ENCODE results near the gene ACOX3.

The ACOX3 gene

DNA sequence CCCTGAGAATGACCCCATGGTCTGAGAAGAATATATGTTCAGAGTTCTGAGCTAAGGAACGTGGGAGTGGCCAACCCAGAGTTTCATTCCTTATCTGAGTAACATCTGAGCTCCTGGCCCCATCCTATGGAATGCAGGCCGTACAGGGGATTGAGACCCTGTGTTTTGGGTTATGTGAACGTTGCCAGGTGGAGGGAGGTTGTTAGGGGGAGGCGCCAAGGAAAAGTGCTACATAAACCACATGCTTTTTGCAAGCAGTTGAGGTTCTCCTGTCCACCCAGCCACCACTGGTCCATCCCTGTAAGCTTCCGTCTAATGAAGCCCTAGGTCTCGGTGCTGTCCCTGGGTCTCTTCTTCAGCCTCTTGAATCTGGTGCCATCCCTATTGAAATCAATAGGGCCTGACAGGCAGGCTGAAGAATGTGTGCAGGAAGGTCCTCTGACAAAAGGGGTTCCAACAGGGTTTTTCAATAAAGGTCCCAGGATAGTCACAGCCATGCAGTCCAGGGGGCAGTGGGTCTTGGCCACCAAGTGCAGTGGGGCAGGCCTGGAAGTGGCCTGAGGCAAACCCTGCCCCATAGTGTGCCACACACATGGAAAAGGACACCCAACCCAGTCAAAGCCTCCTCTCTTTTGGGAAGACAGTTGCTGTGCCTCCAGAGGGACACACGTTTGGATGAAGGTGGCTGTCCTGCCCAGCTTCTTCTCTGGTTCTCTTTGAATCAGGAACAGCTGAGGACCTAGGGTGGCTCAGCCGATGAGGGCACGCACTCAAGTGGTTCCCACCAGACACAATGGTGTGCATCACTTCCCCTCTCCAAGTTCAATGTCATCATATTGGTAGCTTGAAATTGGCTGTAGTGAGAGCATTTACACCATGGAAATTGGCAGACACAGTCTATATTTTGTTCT is 117.5 kb downstream of the ACOX3 start:
- Histone ChIP-seq H3F3A (ENCODE audit: low read depth) (no peaks in the 10 kb centered on the region), H4K20me1 (ENCODE audit: insufficient read depth, low read length, poor library complexity, severe bottlenecking) (no peaks in the 10 kb centered on the region), H3K9ac (ENCODE audit: low read depth, low read length, poor library complexity, severe bottlenecking) (no peak overlapping the region), H3K79me2 (ENCODE audit: insufficient read depth, low read length) (no peaks in the 10 kb centered on the region), H3K9me2 (replicated peaks; ENCODE audit: low read depth, low read length) (no peaks in the 10 kb centered on the region), H3K4me2 (ENCODE audit: low read depth, low read length, poor library complexity, severe bottlenecking) (no peak overlapping the region), H2AFZ (ENCODE audit: low read length) (no peak overlapping the region), H3K9me3 (ENCODE audit: insufficient read depth, low read depth, low read length) (no peaks in the 10 kb centered on the region; the same call in 1 of the 2 replicates), H3K4me3 (ENCODE audit: low read length, poor library complexity, severe bottlenecking) (no peak overlapping the region), H3K36me3 (ENCODE audit: insufficient read depth, low read length) (no peaks in the 10 kb centered on the region), H3K27me3 (ENCODE audit: insufficient read depth, low read length, poor library complexity, severe bottlenecking) (no peaks in the 10 kb centered on the region), H3K4me1 (ENCODE audit: insufficient read depth, low read length, poor library complexity, severe bottlenecking) (no peaks in the 10 kb centered on the region)
- no peak for TF ChIP-seq EZH2phosphoT487 (IDR thresholded peaks at IDR 0.05; ENCODE audit: borderline replicate concordance)
- TF ChIP-seq, protein P1, sequence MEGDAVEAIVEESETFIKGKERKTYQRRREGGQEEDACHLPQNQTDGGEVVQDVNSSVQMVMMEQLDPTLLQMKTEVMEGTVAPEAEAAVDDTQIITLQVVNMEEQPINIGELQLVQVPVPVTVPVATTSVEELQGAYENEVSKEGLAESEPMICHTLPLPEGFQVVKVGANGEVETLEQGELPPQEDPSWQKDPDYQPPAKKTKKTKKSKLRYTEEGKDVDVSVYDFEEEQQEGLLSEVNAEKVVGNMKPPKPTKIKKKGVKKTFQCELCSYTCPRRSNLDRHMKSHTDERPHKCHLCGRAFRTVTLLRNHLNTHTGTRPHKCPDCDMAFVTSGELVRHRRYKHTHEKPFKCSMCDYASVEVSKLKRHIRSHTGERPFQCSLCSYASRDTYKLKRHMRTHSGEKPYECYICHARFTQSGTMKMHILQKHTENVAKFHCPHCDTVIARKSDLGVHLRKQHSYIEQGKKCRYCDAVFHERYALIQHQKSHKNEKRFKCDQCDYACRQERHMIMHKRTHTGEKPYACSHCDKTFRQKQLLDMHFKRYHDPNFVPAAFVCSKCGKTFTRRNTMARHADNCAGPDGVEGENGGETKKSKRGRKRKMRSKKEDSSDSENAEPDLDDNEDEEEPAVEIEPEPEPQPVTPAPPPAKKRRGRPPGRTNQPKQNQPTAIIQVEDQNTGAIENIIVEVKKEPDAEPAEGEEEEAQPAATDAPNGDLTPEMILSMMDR (conservative IDR thresholded peaks at IDR 0.05; ENCODE audit: low read length): no peak

DNA sequence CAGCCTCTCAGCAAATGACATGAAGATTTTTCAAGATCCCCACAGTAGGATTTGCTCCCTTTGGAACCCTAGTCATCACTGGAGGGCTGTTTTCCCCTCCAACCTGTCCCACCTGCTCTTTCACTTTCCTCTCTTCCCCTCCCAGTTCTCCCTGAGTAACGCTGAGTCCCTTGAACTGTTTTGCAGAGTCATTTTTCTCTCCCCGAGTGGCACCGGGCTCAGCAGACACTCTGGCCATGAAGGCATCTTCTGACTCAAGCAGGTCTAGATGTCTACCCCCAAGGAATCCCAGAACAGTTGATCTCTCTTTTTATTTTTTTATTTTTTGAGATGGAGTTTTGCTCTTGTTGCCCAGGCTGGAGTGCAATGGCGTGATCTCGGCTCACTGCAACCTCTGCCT is 118.8 kb downstream of the ACOX3 start:
- Histone ChIP-seq H3K36me3 (ENCODE audit: insufficient read depth, low read length) (no peaks in the 10 kb centered on the region), H3K9ac (ENCODE audit: low read depth, low read length, poor library complexity, severe bottlenecking) (no peak overlapping the region), H2AFZ (ENCODE audit: low read length) (no peak overlapping the region), H3K4me1 (ENCODE audit: insufficient read depth, low read length, poor library complexity, severe bottlenecking) (no peaks in the 10 kb centered on the region), H3K4me3 (ENCODE audit: low read length, poor library complexity, severe bottlenecking) (no peak overlapping the region), H3F3A (ENCODE audit: low read depth) (no peaks in the 10 kb centered on the region), H4K20me1 (ENCODE audit: insufficient read depth, low read length, poor library complexity, severe bottlenecking) (no peaks in the 10 kb centered on the region), H3K9me2 (replicated peaks; ENCODE audit: low read depth, low read length) (no peaks in the 10 kb centered on the region), H3K4me2 (ENCODE audit: low read depth, low read length, poor library complexity, severe bottlenecking) (no peak overlapping the region), H3K79me2 (ENCODE audit: insufficient read depth, low read length) (no peaks in the 10 kb centered on the region), H3K27me3 (ENCODE audit: insufficient read depth, low read length, poor library complexity, severe bottlenecking) (no peaks in the 10 kb centered on the region), H3K9me3 (ENCODE audit: insufficient read depth, low read depth, low read length) (no peaks in the 10 kb centered on the region)
- TF ChIP-seq, protein P1 (conservative IDR thresholded peaks at IDR 0.05; ENCODE audit: low read length): no peak
- TF ChIP-seq EZH2phosphoT487 (IDR thresholded peaks at IDR 0.05; ENCODE audit: borderline replicate concordance): no peak

DNA sequence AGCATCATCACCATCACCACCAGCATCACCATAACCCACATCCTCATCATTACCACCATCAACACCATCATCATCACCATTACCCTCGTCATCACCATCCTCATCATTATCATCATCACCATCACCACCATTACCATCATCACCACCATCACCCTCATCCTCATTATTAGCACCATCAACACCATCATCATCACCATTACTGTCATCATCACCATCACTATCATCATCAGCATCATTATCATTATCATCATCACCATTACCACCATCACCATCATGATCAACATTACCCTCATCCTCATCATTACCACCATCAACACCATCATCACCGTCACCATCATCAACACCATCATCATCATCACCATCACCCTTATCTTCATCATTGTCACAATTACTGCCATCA is 119.3 kb downstream of the ACOX3 start:
- Histone ChIP-seq H3K79me2 (ENCODE audit: insufficient read depth, low read length) (no peaks in the 10 kb centered on the region), H3K9me3 (ENCODE audit: insufficient read depth, low read depth, low read length) (no peaks in the 10 kb centered on the region), H3F3A (ENCODE audit: low read depth) (no peaks in the 10 kb centered on the region), H3K9me2 (replicated peaks; ENCODE audit: low read depth, low read length) (no peaks in the 10 kb centered on the region), H2AFZ (ENCODE audit: low read length) (no peak overlapping the region), H3K4me1 (ENCODE audit: insufficient read depth, low read length, poor library complexity, severe bottlenecking) (no peaks in the 10 kb centered on the region), H3K36me3 (ENCODE audit: insufficient read depth, low read length) (no peaks in the 10 kb centered on the region), H3K27me3 (ENCODE audit: insufficient read depth, low read length, poor library complexity, severe bottlenecking) (no peaks in the 10 kb centered on the region), H3K4me2 (ENCODE audit: low read depth, low read length, poor library complexity, severe bottlenecking) (no peak overlapping the region), H3K4me3 (ENCODE audit: low read length, poor library complexity, severe bottlenecking) (no peak overlapping the region), H4K20me1 (ENCODE audit: insufficient read depth, low read length, poor library complexity, severe bottlenecking) (no peaks in the 10 kb centered on the region), H3K9ac (ENCODE audit: low read depth, low read length, poor library complexity, severe bottlenecking) (no peak overlapping the region)
- TF ChIP-seq, protein P1 (conservative IDR thresholded peaks at IDR 0.05; ENCODE audit: low read length): no peak
- no peak for TF ChIP-seq EZH2phosphoT487 (IDR thresholded peaks at IDR 0.05; ENCODE audit: borderline replicate concordance)
